NCI-H82 treated with DMSO at 0.1 percent for 48 hours (cell line): ENCODE results near the gene IPO5.
"Not testable (repeated sequence)": the region's sequence is repeated elsewhere in the genome, so short reads cannot be mapped to it uniquely, and the experiment has no call there.

Source experiments
- DNase-seq: peaks from one replicate; lab custom pipeline; 2025; ENCODE audit not compliant: unreplicated experiment; lab: John Stamatoyannopoulos, UW

IPO5 gene

DNA sequence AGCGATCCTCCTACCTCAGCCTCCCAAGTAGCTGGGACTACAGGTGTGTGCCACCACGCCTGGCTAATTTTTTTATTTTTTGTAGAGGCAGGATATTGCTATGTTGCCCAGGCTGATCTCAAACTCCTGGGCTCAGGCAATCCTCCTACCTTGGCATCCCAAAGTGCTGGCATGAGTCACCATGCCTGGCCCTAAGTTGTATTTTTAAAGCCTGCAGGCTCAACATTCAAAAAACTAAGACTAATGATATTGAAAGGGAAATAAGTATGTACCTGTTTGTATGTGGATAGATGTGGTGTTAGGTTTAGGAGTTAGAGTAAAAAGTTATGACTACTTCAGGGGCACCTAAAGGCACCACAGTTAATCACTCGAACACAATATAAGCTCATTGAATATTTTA is 5.4 kb upstream of the IPO5 start:
- no peak for DNase-seq

DNA sequence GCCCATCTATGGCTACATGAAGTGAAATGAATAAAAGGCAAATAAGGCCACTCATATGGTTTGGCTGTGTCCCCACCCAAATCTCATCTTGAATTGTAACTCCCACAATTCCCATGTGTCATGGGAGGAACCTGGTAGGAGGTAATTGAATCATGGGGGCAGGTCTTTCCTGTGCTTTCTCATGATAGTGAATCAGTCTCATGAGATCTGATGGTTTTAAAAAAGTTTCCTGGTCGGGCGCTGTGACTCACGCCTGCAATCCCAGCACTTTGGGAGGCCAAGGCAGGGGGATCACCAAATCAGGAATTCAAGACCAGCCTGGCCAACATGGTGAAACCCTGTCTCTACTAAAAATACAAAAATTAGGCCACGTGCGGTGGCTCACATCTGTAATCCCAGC is 4.2 kb upstream of the IPO5 start:
- not testable (repeated sequence) for DNase-seq

DNA sequence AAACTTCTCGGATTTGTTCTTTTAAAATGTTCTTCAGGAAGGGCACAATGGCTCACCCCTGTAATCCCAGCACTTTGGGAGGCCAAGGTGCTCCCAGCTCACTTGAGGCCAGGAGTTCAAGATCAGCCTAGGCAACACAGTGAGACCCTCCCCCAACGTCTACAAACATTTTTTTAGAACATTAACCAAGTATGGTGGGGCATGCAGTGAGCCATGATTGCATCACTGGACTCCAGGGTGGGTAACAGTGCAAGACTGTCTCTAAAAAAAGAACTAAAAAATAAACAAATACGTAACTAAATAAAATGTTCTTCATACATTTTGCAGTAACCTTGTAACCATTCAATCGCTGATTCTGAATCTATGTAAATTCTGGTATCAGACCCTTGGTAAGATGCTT is 2.1 kb upstream of the IPO5 start:
- no peak for DNase-seq

DNA sequence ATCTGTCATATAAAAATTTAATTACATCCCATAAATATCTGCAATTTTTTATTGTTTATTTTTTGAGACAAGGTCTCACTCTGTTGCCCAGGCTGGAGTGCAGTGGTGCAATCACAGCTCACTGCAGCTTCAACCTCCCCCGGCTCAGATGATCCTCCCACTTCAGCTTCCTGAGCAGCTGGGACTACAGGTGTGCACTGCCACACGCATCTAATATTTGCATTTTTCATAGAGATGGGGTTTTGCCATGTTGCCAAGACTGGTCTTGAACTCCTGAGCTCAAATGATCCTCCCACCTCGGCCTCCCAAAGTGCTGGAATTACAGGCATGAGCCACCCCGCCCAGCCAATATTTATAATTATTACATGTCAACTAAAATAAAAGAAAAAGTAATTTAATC is 644 bp upstream of the IPO5 start:
- DNase-seq, result not testable (repeated sequence)

DNA sequence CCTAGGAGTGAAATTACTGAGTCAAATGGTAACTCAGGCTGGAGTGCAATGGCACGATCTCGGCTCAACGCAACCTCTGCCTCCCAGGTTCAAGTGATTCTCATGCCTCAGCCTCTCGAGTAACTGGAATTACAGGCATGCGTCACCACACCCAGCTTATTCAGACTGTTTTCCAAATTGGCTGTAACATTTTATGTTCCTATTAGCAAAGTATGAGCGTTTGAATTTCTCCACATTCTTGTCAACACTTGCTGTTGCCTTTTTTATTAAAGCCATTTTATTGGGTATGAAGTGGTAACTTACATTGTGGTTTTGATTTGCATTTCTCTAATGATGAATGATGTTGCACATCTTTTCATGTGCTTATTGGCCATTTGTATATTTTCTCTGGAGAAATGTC is 7.9 kb downstream of the IPO5 start:
- no peak for DNase-seq

DNA sequence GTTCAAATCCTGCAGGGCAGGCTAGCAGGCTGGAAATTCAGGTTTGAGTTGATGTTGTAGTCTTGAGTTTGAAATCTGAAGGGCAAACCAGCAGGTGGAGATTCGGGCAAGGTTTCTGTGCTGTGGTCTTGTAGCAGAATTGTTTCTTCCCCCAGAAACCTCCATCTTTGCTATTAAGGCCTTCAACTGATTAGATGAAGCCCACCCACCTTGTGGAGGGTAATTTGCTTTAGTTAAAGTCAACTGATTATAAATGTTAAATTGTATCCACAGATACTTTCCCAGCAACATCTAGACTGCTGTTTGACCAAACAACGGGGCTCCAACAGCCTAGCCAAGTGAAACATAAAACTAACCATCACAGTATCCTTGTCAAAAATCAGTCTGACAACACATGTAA is 9.4 kb downstream of the IPO5 start:
- no peak for DNase-seq

DNA sequence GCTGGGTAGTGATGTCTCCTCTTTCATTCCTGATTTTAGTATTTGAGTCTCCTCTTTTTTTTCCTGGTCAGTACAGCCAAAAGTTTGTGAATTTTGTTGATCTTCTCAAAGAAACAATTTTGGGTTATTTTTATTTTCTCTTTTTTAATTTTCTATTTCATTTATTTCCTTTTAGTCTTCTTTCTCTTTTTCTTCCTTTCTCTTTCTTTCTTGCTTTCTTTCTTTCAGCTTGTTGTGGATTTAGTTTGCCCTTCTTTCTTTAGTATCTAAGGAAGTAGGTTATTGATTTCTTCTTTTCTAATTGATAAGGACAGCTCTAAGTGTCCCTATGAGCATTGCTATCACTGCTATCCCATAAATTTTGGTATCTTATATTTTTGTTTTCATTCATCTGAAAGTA is 13.8 kb downstream of the IPO5 start:
- no peak for DNase-seq

DNA sequence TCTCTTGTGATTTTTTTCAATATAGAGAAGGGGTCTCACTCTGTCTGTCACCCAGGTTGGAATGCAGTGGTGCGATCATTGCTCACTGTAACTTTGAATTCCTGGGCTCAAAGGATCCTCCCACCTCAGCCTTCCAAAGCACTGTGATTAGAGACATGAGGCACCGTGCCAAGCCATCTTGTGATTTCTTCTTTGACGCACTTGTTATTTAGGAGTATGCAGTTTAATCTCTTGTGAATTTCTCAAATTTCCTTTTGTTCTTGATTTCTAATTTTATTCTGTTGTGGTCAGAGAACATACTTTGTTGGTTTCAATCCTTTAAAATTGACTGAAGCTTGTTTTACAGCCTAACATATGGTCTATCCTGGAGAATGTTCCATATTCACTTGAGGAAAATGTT is 14.5 kb downstream of the IPO5 start:
- no peak for DNase-seq

DNA sequence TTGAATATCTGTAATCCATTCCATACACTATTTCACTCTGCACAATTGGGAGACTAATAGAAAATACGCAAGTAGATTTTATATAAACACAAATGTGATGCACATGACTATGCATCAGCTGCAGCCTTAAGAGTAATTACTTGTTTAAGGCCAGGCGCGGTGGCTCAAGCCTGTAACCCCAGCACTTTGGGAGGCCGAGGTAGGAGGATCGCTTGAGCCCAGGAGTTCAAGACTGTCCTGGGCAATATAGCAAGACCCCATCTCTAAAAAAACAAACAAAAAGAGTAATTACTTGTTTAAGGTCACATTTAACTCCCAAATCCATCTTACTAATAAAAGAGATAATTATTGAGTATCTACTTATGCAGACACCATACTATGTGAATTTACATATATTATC is 18.0 kb downstream of the IPO5 start:
- no peak for DNase-seq

DNA sequence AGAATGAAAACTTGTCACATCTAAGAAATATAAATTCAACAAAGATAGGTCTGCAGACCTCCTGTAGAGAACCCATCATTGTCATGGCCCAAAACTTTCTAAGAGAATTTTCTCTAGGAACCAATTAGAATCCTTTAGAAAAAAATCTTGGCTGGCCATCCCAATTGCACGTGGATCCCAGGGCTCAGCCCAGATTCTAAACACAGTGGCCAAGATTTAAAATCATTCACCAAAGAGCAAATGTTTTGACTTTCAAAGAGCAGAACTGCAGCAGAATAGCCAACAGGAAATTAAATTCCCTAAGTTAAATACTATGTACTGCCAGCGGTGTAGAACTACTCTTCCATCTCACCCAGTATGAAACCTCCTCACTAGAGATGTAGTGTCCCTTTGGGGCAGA is 21.3 kb downstream of the IPO5 start:
- DNase-seq, result no peak

DNA sequence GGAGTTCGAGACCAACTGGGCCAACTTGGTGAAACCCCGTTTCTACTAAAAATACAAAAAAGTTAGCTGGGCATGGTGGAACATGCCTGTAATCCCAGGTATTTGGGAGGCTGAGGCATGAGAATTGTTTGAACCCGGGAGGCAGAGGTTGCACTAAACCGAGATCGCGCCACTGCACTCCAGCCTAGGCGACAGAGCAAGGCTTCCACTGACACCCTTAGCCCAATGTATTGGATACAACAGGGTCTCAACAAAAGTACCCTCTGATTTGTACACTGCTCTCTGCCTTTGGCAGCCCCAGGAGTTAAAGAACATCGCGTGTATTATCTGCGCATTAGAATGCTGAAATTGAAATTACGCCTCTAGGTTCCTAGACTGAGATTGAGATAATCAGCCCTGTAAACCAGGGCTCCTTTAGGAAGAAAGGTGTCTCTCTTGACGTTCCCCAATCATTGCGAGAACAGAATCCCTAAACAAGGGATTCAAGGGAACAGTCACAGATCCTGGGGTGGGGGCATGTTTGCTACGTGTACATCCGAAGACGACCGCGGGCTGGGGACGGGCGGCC is 21.9 kb downstream of the IPO5 start:
- DNase-seq, result no peak

DNA sequence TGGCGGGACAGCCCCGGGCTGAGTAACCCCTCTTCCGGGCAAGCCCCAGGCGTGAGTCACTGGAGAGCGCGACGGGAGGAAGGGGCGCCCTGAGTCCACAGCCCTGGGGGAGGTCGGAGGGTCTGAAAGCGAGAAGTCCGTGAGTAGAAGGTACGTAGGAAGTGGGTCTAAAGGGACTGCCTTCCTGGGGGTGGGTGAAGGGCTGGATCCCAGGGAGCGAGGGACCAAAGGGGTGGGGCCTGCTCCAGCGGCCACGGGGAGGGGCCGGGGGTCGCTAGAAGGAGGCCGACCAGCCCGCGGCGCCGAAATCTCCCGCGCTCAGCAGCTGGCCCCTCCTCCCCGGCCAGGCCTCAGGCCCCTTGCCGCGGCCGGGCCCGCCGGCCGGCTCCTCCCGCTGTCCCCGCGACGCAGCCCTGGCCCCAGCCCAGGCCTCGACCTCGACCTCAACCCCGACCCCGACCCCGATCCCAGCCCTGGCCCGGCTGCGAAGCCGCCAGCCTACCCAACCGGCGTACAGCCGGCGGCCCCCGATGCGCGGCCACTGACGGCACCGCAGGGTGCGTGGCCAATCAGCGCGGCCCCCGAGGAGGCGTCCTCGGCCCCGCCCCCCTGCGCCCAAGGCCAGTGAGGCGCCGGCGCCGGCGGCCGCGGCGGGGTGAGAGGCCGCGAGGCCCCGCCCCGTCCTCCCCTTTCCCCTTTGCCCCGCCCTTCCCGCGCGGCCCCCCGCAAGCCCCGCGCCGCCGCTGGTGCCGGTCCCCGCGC is 22.6 kb downstream of the IPO5 start:
- peak; percentile 82 for DNase-seq

DNA sequence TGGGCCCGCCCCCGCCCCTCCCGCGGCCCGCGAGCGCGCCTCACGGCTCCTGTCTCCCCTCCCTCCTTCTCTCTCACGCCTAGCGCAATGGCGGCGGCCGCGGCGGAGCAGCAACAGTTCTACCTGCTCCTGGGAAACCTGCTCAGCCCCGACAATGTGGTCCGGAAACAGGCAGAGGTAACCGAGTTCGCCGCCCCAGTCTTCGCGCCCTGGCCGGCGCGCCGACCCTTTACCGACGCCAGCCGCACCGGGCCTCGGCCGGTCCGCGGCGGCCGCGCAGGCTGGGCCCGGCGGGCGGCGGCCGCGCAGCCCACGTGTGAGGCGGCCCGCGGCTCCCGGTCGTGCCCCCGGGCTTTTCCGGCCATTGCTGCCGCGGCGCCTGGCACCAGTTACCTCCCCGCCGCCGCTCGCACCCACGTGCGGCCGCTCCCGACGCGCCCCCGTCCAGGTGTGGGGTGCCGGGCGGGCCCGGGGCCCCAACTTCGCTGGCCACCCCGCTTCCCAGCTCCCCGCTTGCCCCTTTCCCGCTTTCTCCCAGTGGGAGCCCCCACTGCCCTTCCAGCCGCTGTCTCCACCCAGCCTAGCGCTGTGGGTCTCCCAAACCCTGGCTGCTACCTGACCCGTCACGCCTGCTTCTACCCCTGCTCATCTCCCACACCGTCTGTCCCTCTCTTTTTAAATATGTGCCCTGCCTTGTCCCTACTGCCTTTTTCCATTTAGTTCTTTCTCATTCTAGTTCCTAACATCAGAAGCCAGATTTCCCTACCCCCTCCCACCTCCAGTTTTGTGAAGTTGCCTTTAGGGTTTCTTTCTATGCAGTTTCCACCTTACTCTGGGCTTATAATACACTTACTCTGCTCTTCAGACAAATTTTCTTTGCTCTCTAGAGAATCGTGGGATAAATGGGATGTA is 23.4 kb downstream of the IPO5 start:
- no peak for DNase-seq

DNA sequence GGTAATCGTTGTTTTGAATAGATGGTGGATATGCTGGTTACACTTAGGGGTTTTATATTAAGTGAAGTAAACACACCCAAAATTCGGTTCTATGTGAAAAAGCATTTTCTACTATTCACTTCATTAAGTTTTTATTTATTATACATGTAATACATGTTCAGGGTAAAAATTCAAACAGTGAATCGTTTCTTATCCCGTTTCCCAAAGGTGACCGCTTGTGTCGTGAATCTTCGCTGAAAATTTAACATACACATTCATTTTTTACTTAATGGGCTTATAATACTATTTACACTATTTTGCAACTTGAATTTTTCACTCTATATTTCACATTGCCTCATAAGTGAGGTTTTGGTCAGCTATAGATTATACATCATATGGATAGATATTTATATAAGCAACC is 24.5 kb downstream of the IPO5 start:
- no peak for DNase-seq

DNA sequence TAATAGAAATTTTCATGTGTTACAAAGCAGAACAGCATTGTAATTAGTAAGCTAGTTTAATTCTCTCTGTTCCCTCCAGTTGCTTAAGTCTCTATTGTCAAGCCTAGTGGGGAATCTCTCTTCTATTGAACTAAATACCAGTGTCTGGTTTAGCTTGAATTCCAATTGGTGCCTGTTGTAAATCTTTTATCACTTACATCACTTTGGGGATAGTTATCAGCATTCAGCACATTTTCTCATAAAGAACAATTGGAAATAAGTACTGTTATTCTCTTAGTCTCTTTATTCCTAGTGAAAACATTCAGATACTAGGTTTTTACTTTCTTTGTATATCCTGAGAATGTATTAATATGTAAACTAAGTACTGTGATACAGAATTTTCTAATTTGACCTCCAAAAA is 25.2 kb downstream of the IPO5 start:
- DNase-seq, result no peak

DNA sequence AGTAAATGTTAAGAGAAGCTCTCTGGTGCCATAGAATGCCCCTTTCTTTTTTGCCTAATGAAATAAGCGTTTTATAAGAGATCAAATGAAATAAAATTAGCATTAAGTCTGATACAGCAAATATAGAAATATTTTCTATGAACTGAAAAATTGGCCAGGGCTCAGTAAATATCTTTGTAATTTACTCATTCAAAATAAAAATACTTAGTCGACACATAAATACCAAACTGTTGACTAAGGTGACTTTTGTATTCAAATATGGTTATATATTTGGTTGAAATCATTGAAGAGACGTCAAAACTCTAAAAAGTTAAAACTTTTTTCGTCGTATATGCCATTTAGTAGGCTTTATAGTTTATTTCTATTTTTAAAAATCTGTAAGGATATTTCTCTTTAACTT is 25.6 kb downstream of the IPO5 start:
- DNase-seq, result no peak

DNA sequence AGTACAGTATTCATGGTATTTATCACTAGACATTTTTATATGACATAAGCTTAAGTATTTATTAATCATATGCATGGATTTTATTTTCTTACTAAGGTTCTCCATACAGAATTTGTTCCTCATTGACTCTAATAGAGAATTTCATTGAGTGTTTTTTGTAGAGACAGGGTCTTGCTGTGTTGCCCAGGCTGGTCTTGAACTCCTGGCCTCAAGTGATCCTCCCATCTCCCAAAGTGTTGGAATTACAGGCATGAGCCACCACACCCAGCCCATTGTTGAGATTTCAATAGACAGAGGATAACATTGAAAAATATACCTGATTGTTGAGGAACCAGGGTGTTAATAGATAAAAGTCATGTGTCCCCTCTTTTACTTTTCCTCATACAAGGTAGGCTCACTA is 26.1 kb downstream of the IPO5 start:
- no peak for DNase-seq

DNA sequence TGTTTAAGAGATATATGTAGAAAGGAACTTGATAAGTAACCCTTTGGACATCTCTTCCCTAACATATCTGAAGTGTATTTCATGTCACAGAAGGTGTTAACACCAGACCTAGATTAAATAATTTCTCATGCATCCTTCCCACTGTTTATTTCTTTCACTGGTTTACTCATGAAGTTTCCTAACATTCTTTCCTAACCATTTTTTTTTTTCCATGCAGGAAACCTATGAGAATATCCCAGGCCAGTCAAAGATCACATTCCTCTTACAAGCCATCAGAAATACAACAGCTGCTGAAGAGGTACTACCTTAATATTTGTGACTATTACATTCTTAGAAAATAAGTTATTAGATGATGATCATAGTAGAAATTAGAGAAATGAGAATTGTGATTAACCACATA is 28.8 kb downstream of the IPO5 start:
- no peak for DNase-seq

DNA sequence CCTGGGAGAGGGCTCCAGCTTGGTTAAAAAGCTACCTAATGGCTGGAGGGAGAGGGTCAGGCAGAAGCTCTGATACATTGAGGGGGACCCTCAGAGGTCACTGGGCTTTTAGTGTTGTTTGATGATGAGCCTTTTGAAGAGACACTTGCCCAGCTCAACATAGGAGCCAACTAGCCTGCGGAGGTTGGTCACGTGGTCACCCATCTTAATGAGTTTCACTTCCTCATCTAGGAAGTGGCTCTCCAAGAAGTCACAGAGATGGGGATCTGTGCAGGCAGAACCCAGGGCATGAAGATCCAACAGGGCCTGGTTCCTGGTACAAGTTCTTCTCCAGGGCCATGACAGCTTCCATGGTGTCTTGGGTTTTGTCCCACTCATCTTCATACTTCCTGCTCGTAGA is 33.4 kb downstream of the IPO5 start:
- DNase-seq, result no peak

DNA sequence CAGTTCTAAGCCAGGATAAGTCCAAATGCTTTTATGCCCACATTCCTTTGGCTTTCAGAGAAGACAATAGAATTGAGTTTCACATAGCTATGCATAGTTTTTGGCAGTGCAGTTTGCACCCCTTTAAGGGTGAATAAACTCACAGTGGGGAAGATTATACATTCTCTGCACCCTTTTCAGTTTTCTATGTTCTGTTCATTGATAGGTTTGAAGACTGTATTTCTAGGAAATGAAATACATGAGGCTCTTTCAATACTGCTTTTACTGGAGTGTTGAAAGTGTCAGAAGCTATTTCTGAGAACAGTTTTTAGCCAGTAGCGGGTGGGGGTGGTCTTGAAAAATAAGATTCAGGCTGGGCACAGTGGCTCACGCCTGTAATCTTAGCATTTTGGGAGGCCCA is 46.2 kb downstream of the IPO5 start:
- DNase-seq, result no peak

DNA sequence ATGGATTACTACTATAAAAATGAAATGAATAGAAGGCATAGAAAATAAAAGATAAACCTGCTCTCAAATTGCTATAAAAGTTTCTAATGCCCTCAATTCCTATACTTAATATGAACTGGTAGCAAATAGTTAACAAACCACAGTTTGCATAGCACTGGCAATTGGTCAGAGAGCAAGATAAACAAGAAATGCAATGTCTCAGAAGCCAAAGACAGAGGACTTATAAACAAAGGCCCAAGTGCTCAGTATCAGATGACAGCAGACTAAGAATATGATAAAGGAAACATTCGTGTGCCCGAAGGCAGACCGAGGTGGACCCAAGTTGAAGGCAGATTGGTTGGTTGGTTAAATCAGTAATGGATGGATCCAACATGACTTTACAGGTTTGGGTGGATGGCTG is 50.6 kb downstream of the IPO5 start:
- DNase-seq, result no peak

DNA sequence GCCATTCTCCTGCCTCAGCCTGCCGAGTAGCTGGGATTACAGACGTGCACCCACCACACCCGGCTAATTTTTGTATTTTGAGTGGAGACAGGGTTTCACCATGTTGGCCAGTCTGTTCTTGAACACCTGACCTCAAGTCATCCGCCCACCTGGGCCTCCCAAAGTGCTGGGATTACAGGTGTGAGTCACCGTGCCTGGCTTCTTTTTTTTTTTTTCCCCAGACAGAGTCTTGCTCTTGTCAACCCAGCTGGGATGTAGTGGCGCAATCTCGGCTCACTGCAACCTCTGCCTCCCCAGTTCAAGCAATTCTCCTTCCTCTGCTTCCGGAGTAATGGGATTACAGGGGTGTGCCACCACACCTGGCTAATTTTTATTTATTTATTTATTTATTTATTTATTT is 51.5 kb downstream of the IPO5 start:
- DNase-seq, result not testable (repeated sequence)
